C4-2B (cell line): Measurements from ENCODE around the gene AQP12A.
"Not testable (repeated sequence)": the region's sequence is repeated elsewhere in the genome, so short reads cannot be mapped to it uniquely, and the experiment has no call there.

Experiments
- H3K27ac ChIP-seq: fragments of 450-650 bp; 2 replicates; pipeline ENCODE4 v1.5.1; 2017
- CTCF ChIP-seq: fragments of 450-650 bp; conservative IDR thresholded peaks from 2 replicates; pipeline ENCODE4 v1.5.1; 2017; ENCODE audit warnings: mild to moderate bottlenecking
- ZFX ChIP-seq: fragments of 450-650 bp; IDR thresholded peaks from 2 replicates; pipeline ENCODE4 v1.6.1; 2017

Gene AQP12A

GRCh38 chr2:240691631-240692420 is at the start of gene AQP12A:
TSS of gene AQP12A (plus strand) at chr2:240691866. CDS start at chr2:240691914, 48 bp downstream.
- not testable (repeated sequence) for H3K27ac ChIP-seq

GRCh38 chr2:240642061-240642805 is 49.4 kb upstream of the AQP12A start:
- TF ChIP-seq ZFX, result no peak
- TF ChIP-seq CTCF, result no peak
- H3K27ac ChIP-seq, result no peak overlapping the region

- TF ChIP-seq ZFX (no peak), CTCF (no peak)
- H3K27ac ChIP-seq, result no peak overlapping the region
These were observed 48.9 kb upstream of the AQP12A start for GRCh38 chr2:240642806-240643092.

GRCh38 chr2:240643093-240643810 is 48.4 kb upstream of the AQP12A start:
- H3K27ac ChIP-seq, result no peak overlapping the region
- TF ChIP-seq ZFX (no peak), CTCF (no peak)

GRCh38 chr2:240643811-240644150 is 47.9 kb upstream of the AQP12A start:
- TF ChIP-seq CTCF (no peak), ZFX (no peak)
- no peak overlapping the region for H3K27ac ChIP-seq

GRCh38 chr2:240644171-240644651 is 47.5 kb upstream of the AQP12A start:
- no peak overlapping the region for H3K27ac ChIP-seq
- TF ChIP-seq CTCF (no peak), ZFX (no peak)

GRCh38 chr2:240644859-240645301 is 46.8 kb upstream of the AQP12A start:
- H3K27ac ChIP-seq, result no peak overlapping the region
- TF ChIP-seq ZFX, result no peak
- no peak for TF ChIP-seq CTCF
